HCT116 (cell line): ENCODE measurements around the gene EHMT1. TPM values are rescaled to one million over a fixed set of nuclear protein-coding genes. Genes with fewer than 3 reads are reported as not detected.

Source experiments
- ATAC-seq: fragments of 200-7000 bp; cut with Tn5 transposase; 2 replicates; pipeline ENCODE4 v1.9.1; 2020; ENCODE audit warnings: mild to moderate bottlenecking, moderate library complexity
- BruUV-seq: library from RNA; stranded (reverse); fragments of 400-500 nt; replicated peaks from 2 replicates; lab custom pipeline; 2021; lab: Mats Ljungman, UMichigan
- CTCF ChIA-PET: fragments of 300-600 bp; sonication (Branson Sonifier 250); formaldehyde crosslinking; loops from one replicate; lab custom pipeline; 2021; ENCODE audit warnings: antibody characterized with exemption; lab: Charles Lee
- POLR2A ChIA-PET: fragments of 300-600, 350-600 bp; sonication (Branson Sonifier 250); formaldehyde crosslinking; loops from one replicate; lab custom pipeline; 2021; ENCODE audit warnings: antibody characterized with exemption; lab: Charles Lee
- RAD21 ChIA-PET, 2 experiments: fragments of 300-600 bp; sonication (Branson Sonifier 250); formaldehyde crosslinking; loops; one replicate each; lab custom pipeline; 2023; ENCODE audit warnings: low total read pairs in 2 of 2; ENCODE audit not compliant: uncharacterized antibody in 2 of 2, unreplicated experiment in 2 of 2, low non-redundant PET in 1 of 2; lab: Charles Lee
- DNase-seq: peaks from one replicate; pipeline ENCODE4 v3.0.0-alpha.2; 2010; ENCODE audit warnings: low read depth, low spot score
- H2AFZ ChIP-seq: fragments of 200-600 bp; shearing (Covaris generic), sonication (generic); 2 replicates; pipeline ENCODE4 v1.6.1; 2017; ENCODE audit warnings: low read depth, mixed run types, mixed read lengths, antibody characterized with exemption, low read length; ENCODE audit not compliant: poor library complexity, severe bottlenecking
- H3K27ac ChIP-seq: 2 replicates; pipeline ENCODE4 v1.5.1; 2012; ENCODE audit warnings: low read depth, low read length
- H3K27me3 ChIP-seq: fragments of 200-600 bp; sonication (generic); 2 replicates; pipeline ENCODE4 v1.6.1; 2016; ENCODE audit warnings: mixed run types, low read length, mixed read lengths; ENCODE audit not compliant: insufficient read depth
- H3K36me3 ChIP-seq, 2 experiments: fragments of 200-500 bp in 1 of 2; fragments of 200-600 bp in 1 of 2; sonication (Bioruptor generic) in 1 of 2; sonication (generic) in 1 of 2; 2 replicates each; pipeline versions ENCODE4 v1.5.1 to v1.6.1; 2014 to 2016; ENCODE audit warnings: low read length in 2 of 2, inconsistent platforms in 1 of 2, mixed read lengths in 1 of 2, mixed run types in 1 of 2; ENCODE audit not compliant: insufficient read depth in 2 of 2, control insufficient read depth in 1 of 2
- H3K4me1 ChIP-seq, 2 experiments: fragments of 200-600 bp in 1 of 2; sonication (generic) in 1 of 2; 2 replicates each; pipeline versions ENCODE4 v1.5.1 to v1.6.1; 2012 to 2017; ENCODE audit warnings: low read length in 2 of 2, inconsistent platforms in 1 of 2, mild to moderate bottlenecking in 1 of 2, mixed read lengths in 1 of 2, mixed run types in 1 of 2, moderate library complexity in 1 of 2; ENCODE audit not compliant: insufficient read depth in 2 of 2, control insufficient read depth in 1 of 2
- H3K4me2 ChIP-seq: fragments of 200-600 bp; sonication (generic); 2 replicates; pipeline ENCODE4 v1.6.1; 2017; ENCODE audit warnings: mixed run types, low read length, mixed read lengths
- H3K4me3 ChIP-seq, 2 experiments: fragments of 200-600 bp in 1 of 2; sonication (generic) in 1 of 2; replicated peaks in 1 of 2; 2 replicates each; pipeline ENCODE4 v1.5.1; 2011 to 2016; ENCODE audit warnings: low read length in 2 of 2, control low read depth in 1 of 2, low read depth in 1 of 2, mild to moderate bottlenecking in 1 of 2, mixed read lengths in 1 of 2, mixed run types in 1 of 2
- H3K79me2 ChIP-seq: fragments of 200-600 bp; sonication (generic); 2 replicates; pipeline ENCODE4 v1.6.1; 2017; ENCODE audit warnings: mild to moderate bottlenecking, mixed run types, low read length, moderate library complexity, mixed read lengths; ENCODE audit not compliant: insufficient read depth
- H3K9ac ChIP-seq: fragments of 200-600 bp; sonication (generic); 2 replicates; pipeline ENCODE4 v1.6.1; 2016; ENCODE audit warnings: low read length, mixed read lengths
- H3K9me2 ChIP-seq: fragments of 200-600 bp; sonication (generic), shearing (Covaris generic); 2 replicates; pipeline ENCODE4 v1.6.1; 2017; ENCODE audit warnings: mixed run types, mild to moderate bottlenecking, moderate library complexity; ENCODE audit not compliant: insufficient read depth
- H3K9me3 ChIP-seq, 2 experiments: fragments of 200-500 bp in 1 of 2; fragments of 200-600 bp in 1 of 2; sonication (Bioruptor generic) in 1 of 2; sonication (generic) in 1 of 2; 2 replicates each; pipeline ENCODE4 v1.6.1; 2014 to 2017; ENCODE audit warnings: low read length in 2 of 2, mixed read lengths in 2 of 2, inconsistent platforms in 1 of 2, low read depth in 1 of 2, mild to moderate bottlenecking in 1 of 2, mixed run types in 1 of 2, moderate library complexity in 1 of 2; ENCODE audit not compliant: control insufficient read depth in 1 of 2, insufficient read depth in 1 of 2
- H4K20me1 ChIP-seq: fragments of 200-600 bp; sonication (generic), shearing (Covaris generic); 2 replicates; pipeline ENCODE4 v1.6.1; 2017; ENCODE audit warnings: mixed run types, mild to moderate bottlenecking, moderate library complexity; ENCODE audit not compliant: insufficient read depth
- CBX3 ChIP-seq: IDR thresholded peaks from 2 replicates; pipeline ENCODE4 v1.6.1; 2012; ENCODE audit warnings: low read depth
- CEBPB ChIP-seq: IDR thresholded peaks from 2 replicates; pipeline ENCODE4 v1.6.1; 2012; ENCODE audit warnings: low read depth
- EGR1 ChIP-seq: IDR thresholded peaks from 2 replicates; pipeline ENCODE4 v1.6.1; 2012; ENCODE audit warnings: low read depth
- ELF1 ChIP-seq: IDR thresholded peaks from 2 replicates; pipeline ENCODE4 v1.6.1; 2012; ENCODE audit warnings: low read depth, borderline replicate concordance
- EZH2phosphoT487 ChIP-seq: fragments of 200-600 bp; IDR thresholded peaks from 2 replicates; pipeline ENCODE4 v1.6.1; 2018; ENCODE audit warnings: antibody characterized with exemption, borderline replicate concordance
- FOSL1 ChIP-seq: IDR thresholded peaks from 2 replicates; pipeline ENCODE4 v1.6.1; 2012; ENCODE audit warnings: low read depth
- POLR2A ChIP-seq: IDR thresholded peaks from 2 replicates; pipeline ENCODE4 v1.7.0; 2011; ENCODE audit warnings: borderline replicate concordance; ENCODE audit not compliant: insufficient read depth, insufficient read length; ENCODE audit errors: extremely low read depth
- RAD21 ChIP-seq: IDR thresholded peaks from 2 replicates; pipeline ENCODE4 v1.6.1; 2012; ENCODE audit warnings: low read depth, mild to moderate bottlenecking
- SP1 ChIP-seq: IDR thresholded peaks from 2 replicates; pipeline ENCODE4 v1.6.1; 2012; ENCODE audit warnings: low read depth
- TCF7L2 ChIP-seq: IDR thresholded peaks from 2 replicates; pipeline ENCODE4 v1.7.0; 2011; ENCODE audit warnings: borderline replicate concordance, inconsistent platforms; ENCODE audit not compliant: insufficient read depth, insufficient read length; ENCODE audit errors: extremely low read depth
- YY1 ChIP-seq: IDR thresholded peaks from 2 replicates; pipeline ENCODE4 v1.6.1; 2011; ENCODE audit warnings: low read length, low read depth, moderate library complexity, mild to moderate bottlenecking; ENCODE audit not compliant: insufficient replicate concordance; ENCODE audit errors: extremely low read depth
- ZFX ChIP-seq: fragments of 450-650 bp; IDR thresholded peaks from 2 replicates; pipeline ENCODE4 v1.6.1; 2017
- intact Hi-C: fragments of 100-400 bp; cut with micrococcal nuclease; formaldehyde crosslinking; loops from 2 replicates; pipeline ENCODE4 v1.10.0; 2022
- total RNA-seq: library from RNA; stranded (reverse); gene quantifications from one replicate; pipeline ENCODE4 v1.2.1, GENCODE V29; 2021; ENCODE audit not compliant: unreplicated experiment

The EHMT1 gene
- total RNA-seq, 1 experiment from 2014 or later: 86.1 TPM

GRCh38 chr9:137813167-137813566 is 194.4 kb downstream of the EHMT1 start:
- CTCF ChIA-PET: no interaction called here
- no peak overlapping the region for H3K4me2 ChIP-seq
- H3K9ac ChIP-seq: no peak overlapping the region
- DNase-seq (no peak), ATAC-seq (no peak)
- no peaks in the 10 kb centered on the region for H4K20me1 ChIP-seq
- H3K4me1 ChIP-seq: no peaks in the 10 kb centered on the region
- no peak overlapping the region for H3K4me3 ChIP-seq
- no TSS peak for BruUV-seq
- POLR2A ChIA-PET: no interaction called here
- no peaks in the 10 kb centered on the region for H3K79me2 ChIP-seq
- H3K36me3 ChIP-seq: peaks cover 19 to 33% of the 10 kb centered on the region in 2 experiments; a peak in 3 of 4 replicates
- H3K27me3 ChIP-seq: no peaks in the 10 kb centered on the region
- RAD21 ChIA-PET: no interaction called here
- no peaks in the 10 kb centered on the region for H3K9me2 ChIP-seq
- H3K9me3 ChIP-seq: peaks cover 0 to 4% of the 10 kb centered on the region in 2 experiments; a peak in 1 of 4 replicates
- no peak overlapping the region for H2AFZ ChIP-seq
- intact Hi-C loops: no loop called here
- no peak overlapping the region for H3K27ac ChIP-seq
- TF ChIP-seq ELF1: no peak
- no peak for TF ChIP-seq TCF7L2
- no peak for TF ChIP-seq SP1
- TF ChIP-seq CEBPB: no peak
- no peak for TF ChIP-seq EZH2phosphoT487
- no peak for TF ChIP-seq FOSL1
- TF ChIP-seq RAD21: no peak
- TF ChIP-seq YY1: no peak
- TF ChIP-seq CBX3: no peak
- no peak for TF ChIP-seq EGR1
- no peak for TF ChIP-seq POLR2A
- TF ChIP-seq, all 23 proteins: peak for 0

GRCh38 chr9:137813651-137814415 is 195.0 kb downstream of the EHMT1 start:
- no peak overlapping the region for H2AFZ ChIP-seq
- POLR2A ChIA-PET: no interaction called here
- no peak overlapping the region for H3K4me2 ChIP-seq
- no peak for DNase-seq
- no peaks in the 10 kb centered on the region for H3K27me3 ChIP-seq
- H3K79me2 ChIP-seq: no peaks in the 10 kb centered on the region
- H3K9me3 ChIP-seq: peaks cover 0 to 5% of the 10 kb centered on the region in 2 experiments; a peak in 1 of 4 replicates
- no peaks in the 10 kb centered on the region for H3K9me2 ChIP-seq
- intact Hi-C loops: no loop called here
- no peak overlapping the region for H3K9ac ChIP-seq
- H3K36me3 ChIP-seq: peaks cover 19 to 32% of the 10 kb centered on the region in 2 experiments; a peak in 3 of 4 replicates
- no peaks in the 10 kb centered on the region for H4K20me1 ChIP-seq
- RAD21 ChIA-PET: no interaction called here
- no peaks in the 10 kb centered on the region for H3K4me1 ChIP-seq
- no peak overlapping the region for H3K27ac ChIP-seq
- no peak overlapping the region for H3K4me3 ChIP-seq
- no peak for TF ChIP-seq YY1
- TF ChIP-seq ZFX: no peak
- TF ChIP-seq, all 23 proteins: peak for 0
- CTCF ChIA-PET: no interaction called here
- BruUV-seq: no TSS peak
- ATAC-seq: no peak
